Omental fat pad (tissue), 4 donors: ENCODE measurements around the gene PHEX. TPM values are rescaled to one million over a fixed set of nuclear protein-coding genes. Genes with fewer than 3 reads are reported as not detected.

Source experiments
- ATAC-seq: fragments of 150-250 bp; one replicate; pipeline ENCODE4 v1.9.1; 2016; ENCODE audit warnings: mild to moderate bottlenecking, moderate library complexity; ENCODE audit not compliant: low FRiP score
- DNase-seq: peaks from one replicate; pipeline ENCODE4 v3.0.0-alpha.2; 2019; ENCODE audit warnings: low spot score
- CTCF ChIP-seq, 3 donors: fragments of 450-650 bp; IDR thresholded peaks; one replicate each; pipeline ENCODE4 v1.5.1; 2016 to 2017; ENCODE audit warnings: antibody characterized with exemption in 3 of 3, mild to moderate bottlenecking in 3 of 3, moderate library complexity in 2 of 3
- total RNA-seq, 4 donors: library from RNA; depleted of rRNA; stranded (reverse); fragments of >200 nt; gene quantifications; one replicate each; pipeline ENCODE4 v1.1.0, GENCODE V29; 2016

The PHEX gene
- total RNA-seq, 4 donors from 2014 or later = 0.06 to 0.24 (median 0.09) TPM; not detected in 1

- TF ChIP-seq CTCF (IDR thresholded peaks at IDR 0.05) = no peak
- DNase-seq = no peak
- no peak for ATAC-seq
Observed at GRCh38 chrX:22056235-22056634, 24.1 kb downstream of the PHEX start.

- TF ChIP-seq CTCF (IDR thresholded peaks at IDR 0.05) = no peak
- no peak for ATAC-seq
- no peak for DNase-seq
Observed at GRCh38 chrX:22057667-22058066, 25.5 kb downstream of the PHEX start.

- DNase-seq (no peak), ATAC-seq (no peak)
- no peak for TF ChIP-seq CTCF (IDR thresholded peaks at IDR 0.05)
Observed at GRCh38 chrX:22059775-22060174, 27.6 kb downstream of the PHEX start.

GRCh38 chrX:22060415-22061280 is 28.5 kb downstream of the PHEX start:
- TF ChIP-seq CTCF (IDR thresholded peaks at IDR 0.05) = no peak
- DNase-seq = no peak
- ATAC-seq = no peak

- no peak for TF ChIP-seq CTCF (IDR thresholded peaks at IDR 0.05)
- ATAC-seq (no peak), DNase-seq (no peak)
Observed at GRCh38 chrX:22063284-22063683, 31.2 kb downstream of the PHEX start.

- ATAC-seq (no peak), DNase-seq (no peak)
- TF ChIP-seq CTCF (IDR thresholded peaks at IDR 0.05) = no peak
Observed at GRCh38 chrX:22069586-22069985, 37.5 kb downstream of the PHEX start.

GRCh38 chrX:22073928-22074327 is 41.8 kb downstream of the PHEX start:
- no peak for TF ChIP-seq CTCF (IDR thresholded peaks at IDR 0.05)
- DNase-seq = no peak
- ATAC-seq = no peak
